IMR-90 (cell line): ENCODE data around the gene PMEPA1.

Experiments used
- CTCF ChIP-seq: conservative IDR thresholded peaks from 2 replicates; pipeline ENCODE4 v1.5.1; 2012; ENCODE audit warnings: mild to moderate bottlenecking, low read depth, low read length, improper control_type of control experiment
- POLR2A ChIP-seq: IDR thresholded peaks from 2 replicates; pipeline ENCODE4 v1.6.1; 2012; ENCODE audit warnings: mild to moderate bottlenecking, low read depth, low read length
- SMC3 ChIP-seq: fragments of 150-350 bp; IDR thresholded peaks from 2 replicates; pipeline ENCODE4 v1.6.1; 2016; ENCODE audit warnings: low read depth, mild to moderate bottlenecking, antibody characterized with exemption, low read length, moderate library complexity

DNA sequence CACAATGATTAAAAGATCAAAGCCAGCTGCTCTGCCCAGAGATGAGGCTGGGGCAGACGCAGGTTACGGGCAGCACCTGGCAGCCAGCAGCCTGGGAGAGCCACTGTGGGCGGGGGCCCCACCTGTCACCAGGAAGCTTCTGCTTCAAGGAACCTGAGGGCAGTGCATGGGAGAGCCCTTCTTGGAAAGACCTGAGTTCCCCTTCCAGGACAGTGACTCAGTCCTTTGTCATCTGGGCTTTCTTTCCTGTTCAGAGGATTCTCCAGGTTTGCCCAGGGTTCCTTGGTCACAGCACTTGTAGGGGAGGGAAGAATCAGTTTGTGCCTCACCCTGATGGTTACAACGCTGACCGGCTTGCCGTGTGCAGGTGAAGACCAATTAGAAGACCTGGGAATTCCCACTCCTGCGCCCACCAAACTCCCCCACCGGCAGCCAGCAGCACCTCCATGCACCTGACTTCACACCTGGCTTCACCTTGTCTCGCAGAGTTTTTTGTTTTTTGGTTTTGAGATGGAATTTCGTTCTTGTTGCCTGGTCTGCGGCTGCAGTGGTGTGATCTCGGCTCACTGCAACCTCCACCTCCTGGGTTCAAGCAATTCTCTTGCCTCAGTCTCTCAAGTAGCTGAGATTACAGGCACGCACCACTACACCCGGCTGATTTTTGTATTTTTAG is 91.6 kb downstream of the PMEPA1 start:
- no peak for TF ChIP-seq POLR2A
- TF ChIP-seq CTCF = no peak
- TF ChIP-seq SMC3 = no peak
